HG02885 (cell line): ENCODE data around the gene MYRF.

Source experiments
- ATAC-seq: cut with Tn5 transposase; IDR thresholded peaks from one replicate; pipeline ENCODE4 v1.9.1; 2021; ENCODE audit warnings: mild to moderate bottlenecking; ENCODE audit not compliant: unreplicated experiment, poor library complexity

Gene MYRF

GRCh38 chr11:61814247-61814957 lies 62.0 kb downstream of the MYRF start:
- ATAC-seq: no peak

- peak; percentile 72 for ATAC-seq
Measured at GRCh38 chr11:61814958-61815789, 62.7 kb downstream of the MYRF start.

- ATAC-seq: peak; percentile 19
Measured at GRCh38 chr11:61815790-61816735, 63.6 kb downstream of the MYRF start.

- peak; percentile 50 for ATAC-seq
Measured at GRCh38 chr11:61816736-61817455, 64.5 kb downstream of the MYRF start, which contains the start of gene FADS1. TSS of gene FADS1 (minus strand) at chr11:61817003. CDS start at chr11:61816929, 74 bp downstream.

GRCh38 chr11:61817471-61818202 lies 65.2 kb downstream of the MYRF start:
- ATAC-seq: no peak

GRCh38 chr11:61820174-61820573 lies 67.7 kb downstream of the MYRF start:
- ATAC-seq: no peak

- ATAC-seq: peak; percentile 3
Measured at GRCh38 chr11:61826930-61827570, 74.6 kb downstream of the MYRF start.

- peak; percentile 79 for ATAC-seq
Measured at GRCh38 chr11:61827571-61828378, 75.3 kb downstream of the MYRF start, which contains the start of gene FADS2. TSS of gene FADS2 (plus strand) at chr11:61828300. CDS start at chr11:61828391, 91 bp downstream.

GRCh38 chr11:61828379-61828628 lies 75.9 kb downstream of the MYRF start:
- ATAC-seq: no peak

- peak; percentile 31 for ATAC-seq
Measured at GRCh38 chr11:61828629-61829407, 76.4 kb downstream of the MYRF start.

- ATAC-seq: no peak
Measured at GRCh38 chr11:61829806-61830205, 77.4 kb downstream of the MYRF start.

- ATAC-seq: no peak
Measured at GRCh38 chr11:61830237-61831105, 78.0 kb downstream of the MYRF start.

- ATAC-seq: no peak
Measured at GRCh38 chr11:61832207-61832606, 79.8 kb downstream of the MYRF start.

- no peak for ATAC-seq
Measured at GRCh38 chr11:61832754-61833153, 80.3 kb downstream of the MYRF start.

- no peak for ATAC-seq
Measured at GRCh38 chr11:61833471-61833870, 81.0 kb downstream of the MYRF start.

GRCh38 chr11:61833926-61834277 lies 81.5 kb downstream of the MYRF start:
- ATAC-seq: no peak
